Left forelimb (tissue), 1 donor: ENCODE measurements around the gene SEMA6A.
"Not testable (repeated sequence)": the region's sequence is repeated elsewhere in the genome, so short reads cannot be mapped to it uniquely, and the experiment has no call there.

ENCODE experiments used
- DNase-seq: peaks from one replicate; pipeline ENCODE4 v3.0.0-alpha.2; 2018; ENCODE audit warnings: low spot score

The SEMA6A gene

GRCh38 chr5:116553366-116553765 is 21.3 kb downstream of the SEMA6A start:
- no peak for DNase-seq

- DNase-seq: no peak
Measured at GRCh38 chr5:116550082-116550481, 24.5 kb downstream of the SEMA6A start.

DNA sequence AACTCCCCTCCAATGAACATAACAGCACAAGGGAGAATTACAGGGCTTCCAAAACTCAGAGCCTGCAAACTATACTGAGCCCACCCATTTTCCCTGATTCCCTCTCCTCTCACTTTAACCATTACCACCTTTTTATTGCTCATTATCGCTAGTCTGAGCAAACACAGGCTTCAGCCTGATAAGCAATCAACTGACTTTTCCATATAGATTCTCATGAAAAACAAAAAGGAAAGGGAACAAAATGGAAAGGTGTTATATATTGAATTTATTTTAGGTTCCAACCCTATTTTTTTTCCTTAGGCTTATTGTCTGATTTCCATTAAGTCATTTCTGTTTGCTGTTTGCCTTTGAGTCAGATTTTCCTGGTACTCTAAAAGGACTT is 27.9 kb downstream of the SEMA6A start:
- no peak for DNase-seq

- no peak for DNase-seq
Measured at GRCh38 chr5:116546033-116546742, 28.4 kb downstream of the SEMA6A start.

DNA sequence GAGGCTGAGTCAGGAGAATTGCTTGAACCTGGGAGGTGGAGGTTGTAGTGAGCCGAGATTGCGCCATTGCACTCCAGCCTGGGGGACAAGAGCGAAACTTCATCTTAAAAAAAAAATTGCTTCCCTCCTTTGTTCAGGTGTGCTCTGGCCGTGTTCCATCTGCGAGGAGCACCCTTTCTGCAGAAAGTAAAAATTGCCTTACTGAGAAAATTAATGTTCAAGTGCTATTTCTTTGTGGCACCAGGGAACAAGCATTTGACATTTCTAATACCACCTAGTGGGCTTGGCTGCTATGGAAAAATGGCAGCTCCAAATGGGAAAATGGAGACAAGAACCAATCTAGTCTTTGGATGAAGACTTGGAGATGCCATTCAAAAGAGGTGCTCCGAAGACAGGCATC is 29.2 kb downstream of the SEMA6A start:
- DNase-seq: not testable (repeated sequence)

DNA sequence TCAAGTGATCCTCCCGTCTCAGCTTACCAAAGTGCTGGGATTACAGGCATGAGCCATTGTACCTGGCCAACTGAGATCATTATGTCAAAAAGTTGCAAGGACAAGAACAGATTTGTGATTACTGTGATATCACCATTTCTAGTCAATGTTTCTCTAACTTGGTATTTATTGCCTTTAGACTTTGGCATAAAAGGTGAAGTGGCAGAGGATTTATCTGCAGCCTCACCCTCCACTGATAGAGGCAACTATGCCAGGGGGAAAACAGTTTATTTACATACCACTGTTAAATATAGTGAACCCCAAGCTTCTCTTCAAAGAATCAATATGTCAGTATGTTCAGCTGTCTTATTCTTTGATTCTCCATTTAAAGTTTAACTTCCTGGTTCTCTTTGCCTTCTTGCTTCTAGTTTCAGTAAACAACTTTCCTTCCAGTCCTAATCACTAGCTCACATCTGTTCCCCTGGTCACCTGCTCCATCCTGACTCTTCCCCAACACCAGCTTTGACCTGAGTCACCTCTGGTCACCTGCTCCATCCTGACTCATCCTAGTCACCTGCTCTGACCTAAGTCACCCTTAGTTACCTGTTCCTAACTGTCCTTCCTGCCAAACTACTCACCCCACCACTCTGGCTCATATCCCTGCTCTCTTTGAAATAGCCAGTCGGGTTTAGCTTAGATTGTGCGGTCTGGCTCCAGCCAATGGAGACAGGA is 29.9 kb downstream of the SEMA6A start:
- DNase-seq: no peak

- DNase-seq: no peak
Measured at GRCh38 chr5:116543501-116543900, 31.1 kb downstream of the SEMA6A start.

- no peak for DNase-seq
Measured at GRCh38 chr5:116542619-116543018, 32.0 kb downstream of the SEMA6A start.

GRCh38 chr5:116539222-116539621 is 35.4 kb downstream of the SEMA6A start:
- no peak for DNase-seq

GRCh38 chr5:116536316-116537083 is 38.1 kb downstream of the SEMA6A start:
- DNase-seq: no peak

GRCh38 chr5:116534964-116535651 is 39.5 kb downstream of the SEMA6A start:
- no peak for DNase-seq

GRCh38 chr5:116532762-116533525 is 41.7 kb downstream of the SEMA6A start:
- no peak for DNase-seq

DNA sequence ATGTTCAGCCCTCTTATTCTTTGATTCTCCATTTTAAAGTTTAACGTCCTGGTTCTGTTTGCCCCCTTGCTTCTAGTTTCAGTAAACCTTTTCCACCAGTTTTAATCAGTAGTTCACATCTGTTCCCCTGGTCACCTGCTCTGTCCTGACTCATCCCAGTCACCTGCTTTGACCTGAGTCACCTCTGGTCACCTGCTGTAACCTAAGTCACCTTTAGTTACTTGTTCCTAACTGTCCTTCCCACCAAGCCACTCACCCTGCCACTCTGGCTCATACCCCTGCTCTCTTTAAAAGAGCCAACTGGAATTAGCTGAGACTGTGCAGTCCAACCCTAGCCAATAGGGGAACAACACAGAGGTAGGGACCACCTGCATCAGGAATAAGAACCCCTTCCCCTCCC is 43.0 kb downstream of the SEMA6A start:
- DNase-seq: no peak

- DNase-seq: no peak
Measured at GRCh38 chr5:116531117-116531516, 43.5 kb downstream of the SEMA6A start.

- no peak for DNase-seq
Measured at GRCh38 chr5:116530276-116530675, 44.3 kb downstream of the SEMA6A start.

GRCh38 chr5:116529615-116530014 is 45.0 kb downstream of the SEMA6A start:
- DNase-seq: no peak

DNA sequence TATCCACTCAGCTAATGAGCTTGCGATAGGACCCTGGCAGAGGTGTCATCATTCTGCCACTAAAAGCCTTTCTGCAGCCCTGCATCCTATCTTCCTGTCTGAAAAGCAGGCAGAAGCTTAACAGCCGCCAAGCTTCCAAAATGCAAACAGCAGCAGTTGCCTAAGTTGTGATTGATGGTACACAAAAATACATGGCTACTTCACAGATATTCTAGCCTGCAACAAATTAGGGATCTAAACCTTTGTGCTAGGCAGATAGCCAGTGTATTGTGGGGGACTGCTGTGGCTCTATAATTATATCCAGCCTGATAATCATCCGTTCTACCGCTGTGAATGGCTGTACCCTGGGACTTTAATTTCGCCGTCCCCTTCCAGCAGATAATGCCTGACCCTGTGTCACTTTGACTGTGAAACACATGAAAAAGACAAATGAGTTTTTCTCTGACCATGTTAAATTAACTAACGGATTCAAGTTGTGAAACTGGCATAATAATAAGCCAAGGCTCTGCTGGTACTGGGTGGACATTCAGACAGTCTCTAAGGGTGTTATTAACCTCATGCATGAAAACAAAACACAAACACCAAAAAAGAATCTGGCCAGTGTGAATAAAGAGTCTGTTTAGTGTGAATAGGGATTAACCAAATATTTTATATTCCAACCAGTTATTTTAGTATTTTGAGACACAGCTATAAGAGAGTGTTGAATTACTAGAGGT is 45.9 kb downstream of the SEMA6A start:
- no peak for DNase-seq

DNA sequence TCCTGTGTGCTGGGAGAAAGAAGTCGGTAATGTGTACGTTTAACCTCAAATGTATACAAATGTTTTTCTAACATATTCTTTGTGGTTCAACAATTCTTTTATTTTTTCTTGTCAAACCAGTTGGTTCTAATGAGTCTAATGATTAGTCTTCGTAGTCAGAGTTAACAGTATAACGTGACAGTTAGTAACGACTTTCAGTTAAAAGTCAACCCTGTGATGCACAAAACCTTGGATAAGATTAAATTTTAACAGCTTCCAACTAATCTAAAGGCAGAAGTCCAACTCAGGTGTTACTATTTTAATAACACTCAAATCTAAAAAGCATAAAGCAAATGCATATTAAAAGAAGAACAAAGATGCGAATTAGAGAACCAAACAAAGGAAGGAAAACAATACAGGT is 47.0 kb downstream of the SEMA6A start:
- DNase-seq: no peak

GRCh38 chr5:116525674-116526073 is 48.9 kb downstream of the SEMA6A start:
- DNase-seq: no peak

GRCh38 chr5:116524966-116525365 is 49.7 kb downstream of the SEMA6A start:
- DNase-seq: no peak
